Measurements from ENCODE around the gene ACOX1. TPM values are rescaled to one million over a fixed set of nuclear protein-coding genes. Genes with fewer than 3 reads are reported as not detected.

The ACOX1 gene
- total and polyA plus RNA-seq, 2 donors (not counting 1 experiment from before 2014, with no cell fraction given) = 6.6 to 31.2 TPM

GRCh38 chr17:75891605-75892555, 87.1 kb downstream of the ACOX1 start:
- peaks cover 12 to 14% of the 10 kb centered on the region in 2 donors for H3K4me1 ChIP-seq (ENCODE audit: control insufficient read depth in 2 of 2, insufficient read depth in 2 of 2, low read length in 2 of 2)
- H2AFZ ChIP-seq (ENCODE audit: insufficient read depth, low read depth, low read length, poor library complexity, severe bottlenecking) = no peak overlapping the region
- peaks cover 2 to 8% of the 10 kb centered on the region in 2 experiments for H3K36me3 ChIP-seq (replicated peaks in 1 of 2; ENCODE audit: control extremely low read depth in 1 of 2, control insufficient read depth in 1 of 2, extremely low read depth in 1 of 2, insufficient read depth in 2 of 2, low read length in 1 of 2)
- Mint-ChIP-seq H3K9me3 (ENCODE audit: insufficient read depth) (no peaks in the 10 kb centered on the region), H3K4me3 (no peak overlapping the region), H3K27ac (no peak overlapping the region), H3K4me1 (peaks cover 20% of the 10 kb centered on the region), H3K27me3 (no peaks in the 10 kb centered on the region)
- peaks cover 28% of the 10 kb centered on the region for H4K20me1 ChIP-seq (ENCODE audit: control insufficient read depth, insufficient read depth, low read length, poor library complexity, severe bottlenecking)
- peaks cover 24% of the 10 kb centered on the region for H3K79me2 ChIP-seq (ENCODE audit: control insufficient read depth, insufficient read depth, low read length)
- H3K27me3 ChIP-seq (replicated peaks in 1 of 4; ENCODE audit: control extremely low read depth in 1 of 4, control insufficient read depth in 3 of 4, insufficient read depth in 4 of 4, low read length in 3 of 4) = no peaks in the 10 kb centered on the region
- H3K4me2 ChIP-seq (replicated peaks; ENCODE audit: low read depth, low read length, poor library complexity, severe bottlenecking) = no peak overlapping the region
- 94% methylated on average over 32 of the region's 32 CpGs for WGBS (ENCODE audit: insufficient coverage)
- no peak for DNase-seq
- H3K9me3 ChIP-seq (ENCODE audit: control extremely low read depth in 1 of 3, control insufficient read depth in 2 of 3, insufficient read depth in 1 of 3, low read length in 2 of 3) = no peaks in the 10 kb centered on the region
- POLR2A ChIA-PET = no interaction called here
- no peak for ATAC-seq (ENCODE audit: low read depth)
- intact Hi-C loops (cut with micrococcal nuclease) = no loop called here
- TF ChIP-seq CTCF (IDR thresholded peaks at IDR 0.05) (no peak), EZH2 (IDR thresholded peaks at IDR 0.05; ENCODE audit: borderline replicate concordance, insufficient read depth, low read depth, low read length, poor library complexity, severe bottlenecking) (no peak)
- no peak overlapping the region for H3K9ac ChIP-seq (ENCODE audit: low read length)
- no peak overlapping the region for H3K4me3 ChIP-seq (ENCODE audit: control extremely low read depth in 1 of 5, extremely low read depth in 1 of 5, insufficient read depth in 1 of 5, low read depth in 2 of 5, low read length in 4 of 5)
- H3K27ac ChIP-seq (ENCODE audit: low read length in 2 of 2) = no peak overlapping the region
- CTCF ChIA-PET = interaction anchor here (1.2 kb wide), 1 partner anchor 14 kb away, joined by 3 read pairs; the partner anchor contains the start of gene TRIM47

Other genes with a start within 250 kb of the ACOX1 start
- 29.8 and 33.9 TPM in 2 replicates for gene GALK1, start 214.0 kb downstream of the ACOX1 start, total RNA-seq
- 25.7 and 37.4 TPM in 2 replicates for gene GALK1, start 214.0 kb downstream of the ACOX1 start, polyA plus RNA-seq
- 70.3 and 82.3 TPM in 2 replicates for gene UNK, start 194.4 kb downstream of the ACOX1 start, total RNA-seq
- 35.5 and 41.4 TPM in 2 replicates for gene UNK, start 194.4 kb downstream of the ACOX1 start, polyA plus RNA-seq
- 107 and 114 TPM in 2 replicates for gene UNC13D, start 134.8 kb downstream of the ACOX1 start, total RNA-seq
- 78.2 and 101 TPM in 2 replicates for gene UNC13D, start 134.8 kb downstream of the ACOX1 start, polyA plus RNA-seq
- gene WBP2, start 123.8 kb downstream of the ACOX1 start, total RNA-seq = 132 and 140 TPM in 2 replicates
- 82.0 and 88.6 TPM in 2 replicates for gene WBP2, start 123.8 kb downstream of the ACOX1 start, polyA plus RNA-seq
- 5.3 and 6.4 TPM in 2 replicates for gene TRIM47, start 100.6 kb downstream of the ACOX1 start, total RNA-seq
- 2.3 and 8.3 TPM in 2 replicates for gene TRIM47, start 100.6 kb downstream of the ACOX1 start, polyA plus RNA-seq
- gene TRIM65, start 82.2 kb downstream of the ACOX1 start, total RNA-seq = 39.2 and 40.7 TPM in 2 replicates
- 16.8 and 18.0 TPM in 2 replicates for gene TRIM65, start 82.2 kb downstream of the ACOX1 start, polyA plus RNA-seq
- gene MRPL38, start 74.3 kb downstream of the ACOX1 start, total RNA-seq = 127 and 139 TPM in 2 replicates
- 100 and 126 TPM in 2 replicates for gene MRPL38, start 74.3 kb downstream of the ACOX1 start, polyA plus RNA-seq
- gene FBF1, start 38.1 kb downstream of the ACOX1 start, total RNA-seq = 27.0 and 31.5 TPM in 2 replicates
- gene FBF1, start 38.1 kb downstream of the ACOX1 start, polyA plus RNA-seq = 18.3 and 21.6 TPM in 2 replicates
- gene TEN1, start 74 bp upstream of the ACOX1 start, total RNA-seq = 19.8 and 25.5 TPM in 2 replicates
- 25.2 and 34.5 TPM in 2 replicates for gene TEN1, start 74 bp upstream of the ACOX1 start, polyA plus RNA-seq
- gene CDK3, start 21.7 kb upstream of the ACOX1 start, total RNA-seq = 13.2 and 15.0 TPM in 2 replicates
- 20.5 and 21.4 TPM in 2 replicates for gene CDK3, start 21.7 kb upstream of the ACOX1 start, polyA plus RNA-seq
- not detected in 2 replicates for gene EVPL, start 48.1 kb upstream of the ACOX1 start, total RNA-seq
- not detected in 2 replicates for gene EVPL, start 48.1 kb upstream of the ACOX1 start, polyA plus RNA-seq
- 75.4 and 82.3 TPM in 2 replicates for gene SRP68, start 93.4 kb upstream of the ACOX1 start, total RNA-seq
- gene SRP68, start 93.4 kb upstream of the ACOX1 start, polyA plus RNA-seq = 29.6 and 36.3 TPM in 2 replicates
- gene GALR2, start 95.6 kb upstream of the ACOX1 start, total RNA-seq = 0.42 TPM in 1 of 2 replicates, not detected in the other
- 1.2 and 2.0 TPM in 2 replicates for gene GALR2, start 95.6 kb upstream of the ACOX1 start, polyA plus RNA-seq
- gene ZACN, start 100.0 kb upstream of the ACOX1 start, total RNA-seq = 0.37 and 0.53 TPM in 2 replicates
- gene ZACN, start 100.0 kb upstream of the ACOX1 start, polyA plus RNA-seq = 0.35 and 0.45 TPM in 2 replicates
- 191 and 194 TPM in 2 replicates for gene EXOC7, start 124.6 kb upstream of the ACOX1 start, total RNA-seq
- gene EXOC7, start 124.6 kb upstream of the ACOX1 start, polyA plus RNA-seq = 96.1 and 105 TPM in 2 replicates
- gene FOXJ1, start 162.1 kb upstream of the ACOX1 start, total RNA-seq = 0.12 and 0.20 TPM in 2 replicates
- gene FOXJ1, start 162.1 kb upstream of the ACOX1 start, polyA plus RNA-seq = 0.53 and 1.0 TPM in 2 replicates